ENCODE data around the gene ZBTB20.
"Not testable (repeated sequence)": the region's sequence is repeated elsewhere in the genome, so short reads cannot be mapped to it uniquely, and the experiment has no call there.

The ZBTB20 gene

GRCh38 chr3:114709102-114709501, 438.0 kb downstream of the ZBTB20 start:
- no peak for DNase-seq

- DNase-seq = no peak
Measured at GRCh38 chr3:114707252-114707860, 439.7 kb downstream of the ZBTB20 start.

- no peak for DNase-seq
Measured at GRCh38 chr3:114706591-114707232, 440.4 kb downstream of the ZBTB20 start.

- DNase-seq = no peak
Measured at GRCh38 chr3:114700637-114701234, 446.4 kb downstream of the ZBTB20 start.

GRCh38 chr3:114698146-114699105, 448.7 kb downstream of the ZBTB20 start:
- no peak for DNase-seq

- no peak for DNase-seq
Measured at GRCh38 chr3:114697401-114697800, 449.7 kb downstream of the ZBTB20 start.

GRCh38 chr3:114694251-114694650, 452.8 kb downstream of the ZBTB20 start:
- DNase-seq = no peak

- DNase-seq = no peak
Measured at GRCh38 chr3:114691871-114692270, 455.2 kb downstream of the ZBTB20 start.

GRCh38 chr3:114690911-114691310, 456.2 kb downstream of the ZBTB20 start:
- no peak for DNase-seq

- no peak for DNase-seq
Measured at GRCh38 chr3:114687151-114687550, 459.9 kb downstream of the ZBTB20 start.

- DNase-seq = no peak
Measured at GRCh38 chr3:114686621-114687020, 460.5 kb downstream of the ZBTB20 start.

GRCh38 chr3:114685161-114685560, 461.9 kb downstream of the ZBTB20 start:
- DNase-seq = no peak

- no peak for DNase-seq
Measured at GRCh38 chr3:114680299-114680698, 466.8 kb downstream of the ZBTB20 start.

GRCh38 chr3:114679773-114680172, 467.3 kb downstream of the ZBTB20 start:
- DNase-seq = not testable (repeated sequence)

- no peak for DNase-seq
Measured at GRCh38 chr3:114675104-114675503, 472.0 kb downstream of the ZBTB20 start.

GRCh38 chr3:114674036-114674435, 473.1 kb downstream of the ZBTB20 start:
- no peak for DNase-seq

- DNase-seq = no peak
Measured at GRCh38 chr3:114673481-114673880, 473.6 kb downstream of the ZBTB20 start.

GRCh38 chr3:114672692-114673447, 474.2 kb downstream of the ZBTB20 start:
- no peak for DNase-seq

GRCh38 chr3:114671741-114672510, 475.2 kb downstream of the ZBTB20 start:
- no peak for DNase-seq

- DNase-seq = no peak
Measured at GRCh38 chr3:114669614-114670013, 477.5 kb downstream of the ZBTB20 start.

GRCh38 chr3:114668099-114668498, 479.0 kb downstream of the ZBTB20 start:
- no peak for DNase-seq

- no peak for DNase-seq
Measured at GRCh38 chr3:114666623-114667022, 480.5 kb downstream of the ZBTB20 start.

Data from activated CD8-positive, alpha-beta memory T cell treated with anti-CD3 and anti-CD28 coated beads, Interleukin-2, amount 50 U/mL, for 48 hours (primary cell).